Measurements from ENCODE around the gene URGCP. TPM values are rescaled to one million over a fixed set of nuclear protein-coding genes. Genes with fewer than 3 reads are reported as not detected.

The URGCP gene
- total and polyA plus RNA-seq, 2 experiments from 2014 or later, result 7.2 to 13.2 TPM

GRCh38 chr7:43915907-43916306 is 9.5 kb upstream of the URGCP start:
- peaks cover 5% of the 10 kb centered on the region for H3K27me3 Mint-ChIP-seq (ENCODE audit: insufficient read depth, low read depth, poor library complexity)
- H3F3A ChIP-seq (replicated peaks; ENCODE audit: low read depth), result no peaks in the 10 kb centered on the region
- H3K27me3 ChIP-seq (ENCODE audit: insufficient read depth), result no peaks in the 10 kb centered on the region
- no peak overlapping the region for H3K4me3 Mint-ChIP-seq
- no peak overlapping the region for H3K27ac Mint-ChIP-seq
- DNase-seq (ENCODE audit: low spot score) (peak; percentile 72), ATAC-seq (peak; percentile 55)
- H4K20me1 ChIP-seq (replicated peaks; ENCODE audit: insufficient read depth), result no peaks in the 10 kb centered on the region
- no peaks in the 10 kb centered on the region for H3K79me2 ChIP-seq (replicated peaks; ENCODE audit: insufficient read depth)
- peaks cover 59% of the 10 kb centered on the region for H3K9me3 Mint-ChIP-seq
- no peak overlapping the region for H3K4me2 ChIP-seq
- 0 out of 2 replicates have a peak, but pooled peaks cover 10% of the 10 kb centered on the region for H3K9me2 ChIP-seq (ENCODE audit: insufficient read depth)
- H3K4me1 Mint-ChIP-seq, result peaks cover 5% of the 10 kb centered on the region
- TF ChIP-seq CREB1 (CRISPR knock-in tag; IDR thresholded peaks at IDR 0.05; ENCODE audit: low read depth) (no peak), EZH2 (IDR thresholded peaks at IDR 0.05; ENCODE audit: low read depth, unreplicated experiment) (no peak), STAT1 (IDR thresholded peaks at IDR 0.05; ENCODE audit: unreplicated experiment) (no peak), ZNF114 (CRISPR knock-in tag; IDR thresholded peaks at IDR 0.05) (no peak), ZNF331 (CRISPR knock-in tag; IDR thresholded peaks at IDR 0.05; ENCODE audit: low read depth) (no peak), REST (IDR thresholded peaks at IDR 0.05; ENCODE audit: unreplicated experiment) (no peak), ETS1 (IDR thresholded peaks at IDR 0.05) (no peak), NANOG (IDR thresholded peaks at IDR 0.05; ENCODE audit: borderline replicate concordance) (no peak), ZNF462 (CRISPR knock-in tag; IDR thresholded peaks at IDR 0.05) (no peak), EZH2phosphoT487 (IDR thresholded peaks at IDR 0.05; ENCODE audit: unreplicated experiment) (no peak), JUNB (IDR thresholded peaks at IDR 0.05; ENCODE audit: unreplicated experiment) (no peak), POLR2AphosphoS5 (IDR thresholded peaks at IDR 0.05; ENCODE audit: low read depth) (no peak), CTCF (conservative IDR thresholded peaks at IDR 0.05; ENCODE audit: low read depth in 2 of 2) (no peak)
- H3K4me1 ChIP-seq (ENCODE audit: insufficient read depth), result no peaks in the 10 kb centered on the region; the same call in 1 of the 2 replicates
- no peak overlapping the region for H2AFZ ChIP-seq
- H3K36me3 Mint-ChIP-seq (ENCODE audit: low read depth), result peaks cover 46% of the 10 kb centered on the region
- H3K36me3 ChIP-seq (ENCODE audit: insufficient read depth), result no peaks in the 10 kb centered on the region; the same call in 1 of the 2 replicates
- no peak overlapping the region for H3K27ac ChIP-seq (ENCODE audit: low read depth)
- no peak overlapping the region for H3K4me3 ChIP-seq

All from GM23338 (cell line).